Measurements from ENCODE around the gene GJA3. TPM values are rescaled to one million over a fixed set of nuclear protein-coding genes. Genes with fewer than 3 reads are reported as not detected.
A peak's percentile ranks its signal among the peaks of the same experiment; 100 is the strongest.

Gene GJA3
- total RNA-seq, 1 experiment from 2014 or later, result 3.9 TPM

GRCh38 chr13:20124303-20124702 lies 36.5 kb downstream of the GJA3 start:
- peaks cover 35% of the 10 kb centered on the region for H3K36me3 Mint-ChIP-seq (ENCODE audit: insufficient read depth, unreplicated experiment)
- TF ChIP-seq, protein P1, sequence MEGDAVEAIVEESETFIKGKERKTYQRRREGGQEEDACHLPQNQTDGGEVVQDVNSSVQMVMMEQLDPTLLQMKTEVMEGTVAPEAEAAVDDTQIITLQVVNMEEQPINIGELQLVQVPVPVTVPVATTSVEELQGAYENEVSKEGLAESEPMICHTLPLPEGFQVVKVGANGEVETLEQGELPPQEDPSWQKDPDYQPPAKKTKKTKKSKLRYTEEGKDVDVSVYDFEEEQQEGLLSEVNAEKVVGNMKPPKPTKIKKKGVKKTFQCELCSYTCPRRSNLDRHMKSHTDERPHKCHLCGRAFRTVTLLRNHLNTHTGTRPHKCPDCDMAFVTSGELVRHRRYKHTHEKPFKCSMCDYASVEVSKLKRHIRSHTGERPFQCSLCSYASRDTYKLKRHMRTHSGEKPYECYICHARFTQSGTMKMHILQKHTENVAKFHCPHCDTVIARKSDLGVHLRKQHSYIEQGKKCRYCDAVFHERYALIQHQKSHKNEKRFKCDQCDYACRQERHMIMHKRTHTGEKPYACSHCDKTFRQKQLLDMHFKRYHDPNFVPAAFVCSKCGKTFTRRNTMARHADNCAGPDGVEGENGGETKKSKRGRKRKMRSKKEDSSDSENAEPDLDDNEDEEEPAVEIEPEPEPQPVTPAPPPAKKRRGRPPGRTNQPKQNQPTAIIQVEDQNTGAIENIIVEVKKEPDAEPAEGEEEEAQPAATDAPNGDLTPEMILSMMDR (IDR thresholded peaks at IDR 0.05; ENCODE audit: unreplicated experiment), result no peak
- no peaks in the 10 kb centered on the region for H3K27me3 Mint-ChIP-seq (ENCODE audit: unreplicated experiment)
- no peaks in the 10 kb centered on the region for H3K9me3 Mint-ChIP-seq (ENCODE audit: low read depth, unreplicated experiment)
- intact Hi-C loops (cut with micrococcal nuclease; ENCODE audit: unreplicated experiment), result no loop called here
- no TSS peak for BruUV-seq (replicated peaks)
- DNase-seq, result no peak
- peaks cover 36% of the 10 kb centered on the region for H3K4me1 Mint-ChIP-seq (ENCODE audit: low read depth, unreplicated experiment)
- CTCF ChIA-PET, result no interaction called here
- H3K27ac Mint-ChIP-seq (ENCODE audit: unreplicated experiment), result no peak overlapping the region
- no peak overlapping the region for H3K4me3 Mint-ChIP-seq (ENCODE audit: low read depth, unreplicated experiment)

- Mint-ChIP-seq H3K4me3 (ENCODE audit: low read depth, unreplicated experiment) (peak overlapping the region; percentile 76), H3K9me3 (ENCODE audit: low read depth, unreplicated experiment) (no peaks in the 10 kb centered on the region), H3K27me3 (ENCODE audit: unreplicated experiment) (no peaks in the 10 kb centered on the region), H3K27ac (ENCODE audit: unreplicated experiment) (peak overlapping the region; percentile 98), H3K36me3 (ENCODE audit: insufficient read depth, unreplicated experiment) (peaks cover 39% of the 10 kb centered on the region), H3K4me1 (ENCODE audit: low read depth, unreplicated experiment) (peaks cover 39% of the 10 kb centered on the region)
- peak; percentile 12 for DNase-seq
- TF ChIP-seq, protein P1 (IDR thresholded peaks at IDR 0.05; ENCODE audit: unreplicated experiment), result no peak
- intact Hi-C loops (cut with micrococcal nuclease; ENCODE audit: unreplicated experiment), result no loop called here
- no TSS peak for BruUV-seq (replicated peaks)
- CTCF ChIA-PET, result interaction anchor here (0.6 to 0.9 kb wide), 3 partner anchors 10 to 43 kb away, joined by 3 to 8 read pairs (median 3); no protein-coding TSS in a partner anchor
Measured at GRCh38 chr13:20121159-20121525, 39.7 kb downstream of the GJA3 start.

- TF ChIP-seq, protein P1 (IDR thresholded peaks at IDR 0.05; ENCODE audit: unreplicated experiment), result no peak
- peaks cover 39% of the 10 kb centered on the region for H3K36me3 Mint-ChIP-seq (ENCODE audit: insufficient read depth, unreplicated experiment)
- DNase-seq, result no peak
- intact Hi-C loops (cut with micrococcal nuclease; ENCODE audit: unreplicated experiment), result no loop called here
- CTCF ChIA-PET, result no interaction called here
- H3K4me1 Mint-ChIP-seq (ENCODE audit: low read depth, unreplicated experiment), result peaks cover 31% of the 10 kb centered on the region
- H3K9me3 Mint-ChIP-seq (ENCODE audit: low read depth, unreplicated experiment), result no peaks in the 10 kb centered on the region
- TSS peak; percentile 77 for BruUV-seq (replicated peaks)
- no peaks in the 10 kb centered on the region for H3K27me3 Mint-ChIP-seq (ENCODE audit: unreplicated experiment)
- peak overlapping the region; percentile 76 for H3K4me3 Mint-ChIP-seq (ENCODE audit: low read depth, unreplicated experiment)
- H3K27ac Mint-ChIP-seq (ENCODE audit: unreplicated experiment), result peak overlapping the region; percentile 98
Measured at GRCh38 chr13:20119960-20120359, 40.9 kb downstream of the GJA3 start.

GRCh38 chr13:20118268-20119140 lies 42.3 kb downstream of the GJA3 start:
- BruUV-seq (replicated peaks), result no TSS peak
- peak overlapping the region; percentile 76 for H3K4me3 Mint-ChIP-seq (ENCODE audit: low read depth, unreplicated experiment)
- peaks cover 35% of the 10 kb centered on the region for H3K36me3 Mint-ChIP-seq (ENCODE audit: insufficient read depth, unreplicated experiment)
- TF ChIP-seq, protein P1 (IDR thresholded peaks at IDR 0.05; ENCODE audit: unreplicated experiment), result no peak
- H3K9me3 Mint-ChIP-seq (ENCODE audit: low read depth, unreplicated experiment), result no peaks in the 10 kb centered on the region
- CTCF ChIA-PET, result interaction anchor here (0.7 to 2.2 kb wide), 4 partner anchors 9 to 485 kb away, joined by 4 to 11 read pairs (median 6); partner anchors contain the start of gene MPHOSPH8
- peaks cover 24% of the 10 kb centered on the region for H3K4me1 Mint-ChIP-seq (ENCODE audit: low read depth, unreplicated experiment)
- DNase-seq, result peak; percentile 30
- peak overlapping the region; percentile 98 for H3K27ac Mint-ChIP-seq (ENCODE audit: unreplicated experiment)
- H3K27me3 Mint-ChIP-seq (ENCODE audit: unreplicated experiment), result no peaks in the 10 kb centered on the region
- intact Hi-C loops (cut with micrococcal nuclease; ENCODE audit: unreplicated experiment), result no loop called here

All from Calu3 (cell line).